HG02852 (cell line): ENCODE measurements around the gene CLGN.

ENCODE experiments used
- ATAC-seq: cut with Tn5 transposase; IDR thresholded peaks from one replicate; pipeline ENCODE4 v1.9.1; 2021; ENCODE audit warnings: mild to moderate bottlenecking, moderate library complexity; ENCODE audit not compliant: unreplicated experiment

The CLGN gene

DNA sequence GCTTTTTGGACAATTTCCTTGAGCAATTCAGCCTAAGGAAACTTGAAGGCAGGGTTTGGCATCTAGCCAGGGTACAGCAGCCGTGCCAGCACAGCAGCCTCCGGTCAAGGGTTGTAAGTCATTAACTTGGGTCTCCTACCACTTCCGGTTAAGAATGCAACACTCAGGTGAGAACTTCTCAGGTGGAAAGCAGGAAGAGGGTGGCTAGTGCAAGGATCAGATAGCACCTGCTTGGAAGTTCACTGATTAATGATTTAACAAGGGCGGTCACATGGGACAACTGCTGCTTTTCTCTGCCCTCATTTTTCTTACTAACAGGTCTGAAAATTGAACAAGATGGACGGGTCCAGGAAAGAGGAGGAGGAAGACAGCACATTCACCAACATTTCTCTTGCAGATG is 84.1 kb downstream of the CLGN start:
- ATAC-seq: no peak

DNA sequence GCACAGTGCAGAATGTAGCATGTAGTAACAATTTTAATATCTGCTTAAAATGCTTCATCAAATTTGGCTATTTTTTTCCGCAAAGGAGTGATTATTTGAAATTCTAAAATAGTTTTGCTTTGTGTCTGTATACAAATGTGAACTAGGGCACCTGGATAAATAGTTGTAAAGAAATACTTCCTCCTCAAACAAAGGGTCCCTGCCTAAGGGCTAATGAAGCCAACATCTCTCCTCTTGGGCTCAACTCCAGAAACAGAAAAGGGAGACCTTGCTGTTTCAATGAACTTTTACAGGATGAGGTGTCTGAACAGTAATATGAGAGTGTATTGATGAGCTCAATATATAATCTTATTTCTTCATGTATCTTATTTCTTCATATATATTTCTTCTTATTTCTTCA is 84.8 kb downstream of the CLGN start:
- no peak for ATAC-seq
